ENCODE results near the gene FAM174C.
"Not testable (repeated sequence)": the region's sequence is repeated elsewhere in the genome, so short reads cannot be mapped to it uniquely, and the experiment has no call there.

FAM174C gene

DNA sequence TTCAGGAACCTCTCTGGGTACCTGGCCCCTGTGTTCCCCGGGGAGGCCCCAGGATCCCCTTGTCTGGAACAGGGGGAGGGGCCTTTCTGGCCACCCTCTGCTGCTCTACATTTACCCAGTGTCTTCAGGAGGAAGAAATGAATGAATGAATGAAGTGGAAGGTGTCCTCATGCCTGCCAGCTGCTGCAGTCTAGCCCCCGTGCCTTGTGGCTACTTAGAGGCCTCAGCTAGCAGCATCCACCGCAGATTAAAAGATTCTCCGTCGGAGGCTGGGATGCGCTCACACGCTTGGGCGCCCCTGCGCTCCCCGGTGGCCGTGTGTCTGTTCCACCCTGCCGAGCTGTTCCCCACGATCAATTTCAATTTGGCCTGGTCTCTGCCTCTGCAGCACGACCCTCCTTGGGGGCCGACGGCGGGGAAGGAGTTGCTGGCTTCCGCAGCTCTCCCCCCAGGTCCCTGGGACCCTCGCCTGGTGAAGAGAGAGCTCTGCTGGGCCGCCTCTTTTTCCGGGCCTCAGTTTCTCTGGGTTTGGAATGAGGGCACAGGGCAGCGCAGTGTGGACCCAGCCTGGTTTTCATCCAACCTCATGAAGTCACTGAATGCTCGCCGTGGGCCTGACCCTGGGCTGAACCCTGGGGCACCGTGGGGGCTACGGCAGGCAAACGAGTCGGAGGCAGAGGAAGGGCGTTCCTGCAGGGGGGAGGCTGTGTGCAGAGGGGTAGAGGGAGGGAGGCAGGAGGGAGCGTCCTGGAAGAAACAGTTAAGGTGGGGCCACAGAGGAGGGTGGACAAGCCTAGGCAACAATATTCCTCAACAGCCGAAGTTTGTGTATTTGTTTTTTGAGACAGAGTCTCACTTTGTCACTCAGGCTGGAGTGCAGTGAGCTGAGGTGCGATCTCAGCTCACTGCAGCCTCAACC, 38.6 kb downstream of the FAM174C start:
- in situ Hi-C loops (cut with HindIII; ENCODE audit: low sequenced_read_pairs), result no loop called here
- peak; percentile 12 for DNase-seq (ENCODE audit: low read depth, low spot score)
- TF ChIP-seq CTCF (IDR thresholded peaks at IDR 0.05; ENCODE audit: low read depth, low read length), result no peak
- H3K4me3 ChIP-seq (ENCODE audit: low read depth, low read length), result no peak overlapping the region

DNA sequence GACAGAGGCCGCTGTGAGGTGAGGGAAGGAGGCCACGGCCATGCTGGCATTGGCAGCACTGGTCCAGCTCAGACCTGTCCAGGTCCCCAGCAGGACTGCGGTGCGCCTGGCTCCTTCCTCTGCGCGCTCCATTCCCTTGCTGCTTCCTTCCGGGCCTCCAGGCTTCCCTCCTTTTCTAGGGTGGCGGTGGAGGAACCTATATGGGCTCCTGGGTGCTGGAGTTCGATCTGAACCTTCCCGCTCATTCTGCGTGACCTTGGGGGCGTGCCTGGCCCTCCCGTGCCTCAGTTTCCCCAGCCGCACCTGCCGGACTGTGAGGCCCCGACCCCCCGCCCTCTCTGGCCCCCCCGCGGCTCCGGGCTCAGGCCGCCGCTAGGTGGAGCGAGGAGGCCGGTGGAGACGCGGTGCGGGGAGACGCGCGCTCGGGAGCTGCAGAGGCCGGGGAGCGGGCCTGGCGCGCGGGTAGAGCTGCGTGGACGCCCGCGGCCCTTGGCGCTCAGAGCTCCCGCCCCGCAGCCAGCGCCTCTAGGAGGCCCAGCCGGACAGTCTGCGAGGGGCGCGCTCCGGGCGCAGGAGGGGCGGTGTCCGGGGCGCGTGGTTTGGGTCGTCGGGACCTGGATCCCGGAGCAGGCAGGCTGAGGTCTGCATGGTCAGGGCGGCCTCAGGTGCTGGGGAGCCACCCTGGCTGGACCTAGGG, 40.3 kb downstream of the FAM174C start:
- peak; percentile 65 for TF ChIP-seq CTCF (IDR thresholded peaks at IDR 0.05; ENCODE audit: low read depth, low read length)
- peak; percentile 33 for DNase-seq (ENCODE audit: low read depth, low spot score)
- in situ Hi-C loops (cut with HindIII; ENCODE audit: low sequenced_read_pairs), result no loop called here
- H3K4me3 ChIP-seq (ENCODE audit: low read depth, low read length), result no peak overlapping the region

DNA sequence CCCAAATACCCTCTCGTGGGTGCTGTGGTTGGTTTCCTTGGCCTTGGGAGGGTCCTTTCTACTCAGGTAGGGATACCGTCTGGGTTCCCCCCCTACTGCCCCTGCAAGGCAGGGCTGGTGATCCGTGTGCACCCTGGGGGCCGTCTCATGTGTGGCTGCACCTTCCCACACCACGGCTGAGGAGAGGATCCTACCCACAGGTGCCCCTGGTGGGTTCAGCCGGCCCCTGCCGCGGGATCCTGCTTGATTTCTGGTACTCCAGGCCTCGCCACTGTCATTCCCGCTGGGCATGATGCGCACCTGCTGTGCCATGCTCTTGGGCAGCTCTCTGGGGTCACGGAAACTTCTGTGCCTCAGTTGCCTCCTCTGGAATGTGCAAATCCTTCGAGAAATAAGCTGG, 41.1 kb downstream of the FAM174C start:
- in situ Hi-C loops (cut with HindIII; ENCODE audit: low sequenced_read_pairs), result no loop called here
- no peak overlapping the region for H3K4me3 ChIP-seq (ENCODE audit: low read depth, low read length)
- no peak for DNase-seq (ENCODE audit: low read depth, low spot score)
- TF ChIP-seq CTCF (IDR thresholded peaks at IDR 0.05; ENCODE audit: low read depth, low read length), result no peak

DNA sequence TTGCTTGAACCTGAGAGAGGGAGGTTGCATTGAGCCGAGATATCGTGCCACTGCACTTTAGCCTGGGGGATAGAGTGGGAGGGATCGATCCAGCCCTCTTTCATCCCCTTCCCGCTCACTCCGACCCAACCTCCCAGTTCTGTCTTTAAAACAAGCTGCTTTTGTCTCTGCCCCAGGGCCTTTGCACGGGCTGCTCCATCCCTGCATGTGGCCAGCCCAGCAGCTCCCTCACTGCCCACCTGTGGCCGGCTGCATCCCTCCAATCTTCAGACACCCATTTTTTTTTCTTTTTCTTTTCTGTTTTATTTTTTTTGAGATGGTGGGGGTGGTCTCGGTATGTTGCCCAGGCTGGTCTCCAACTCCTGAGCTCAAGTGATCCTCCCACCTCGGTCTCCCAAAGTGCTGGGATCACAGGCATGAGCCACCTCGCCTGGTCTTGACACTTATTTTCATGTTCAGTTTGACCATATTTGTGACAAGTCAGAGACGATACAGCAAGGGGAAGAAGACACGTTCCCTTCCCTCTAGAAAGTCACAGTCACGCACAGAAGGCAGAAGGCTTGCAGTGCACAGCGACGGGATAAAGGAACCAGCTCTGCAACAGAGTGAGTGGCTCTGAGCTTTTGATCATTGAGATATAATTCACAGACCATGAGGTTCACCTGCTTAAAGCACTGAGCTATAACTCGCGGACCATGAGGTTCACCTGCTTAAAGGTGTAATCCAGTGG, 42.1 kb downstream of the FAM174C start:
- no peak overlapping the region for H3K4me3 ChIP-seq (ENCODE audit: low read depth, low read length)
- DNase-seq (ENCODE audit: low read depth, low spot score), result no peak
- TF ChIP-seq CTCF (IDR thresholded peaks at IDR 0.05; ENCODE audit: low read depth, low read length), result no peak
- in situ Hi-C loops (cut with HindIII; ENCODE audit: low sequenced_read_pairs), result no loop called here

- TF ChIP-seq CTCF (IDR thresholded peaks at IDR 0.05; ENCODE audit: low read depth, low read length), result no peak
- in situ Hi-C loops (cut with HindIII; ENCODE audit: low sequenced_read_pairs), result no loop called here
- no peak overlapping the region for H3K4me3 ChIP-seq (ENCODE audit: low read depth, low read length)
- no peak for DNase-seq (ENCODE audit: low read depth, low spot score)
Observed at GRCh38 chr19:1318678-1319471, 43.5 kb downstream of the FAM174C start.

DNA sequence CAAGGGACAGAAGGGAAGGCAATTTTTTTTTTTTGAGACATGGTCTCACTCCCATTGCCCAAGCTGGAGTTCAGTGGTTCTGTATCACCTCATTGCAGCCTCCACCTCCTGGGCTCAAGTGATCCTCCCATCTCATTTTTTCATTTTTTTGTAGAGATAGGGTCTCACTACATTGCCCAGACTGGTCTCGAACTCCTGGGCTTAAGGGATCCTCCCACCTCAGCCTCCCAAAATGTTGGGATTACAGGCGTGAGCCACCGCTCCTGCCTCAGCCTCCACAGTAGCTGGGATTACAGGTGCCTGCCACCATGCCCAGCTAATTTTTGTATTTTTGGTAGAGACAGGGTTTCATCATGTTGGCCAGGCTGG, 44.9 kb downstream of the FAM174C start:
- H3K4me3 ChIP-seq (ENCODE audit: low read depth, low read length); in situ Hi-C loops (cut with HindIII; ENCODE audit: low sequenced_read_pairs); DNase-seq (ENCODE audit: low read depth, low spot score): not testable (repeated sequence)
